ENCODE results near the gene DRG1.

DNA sequence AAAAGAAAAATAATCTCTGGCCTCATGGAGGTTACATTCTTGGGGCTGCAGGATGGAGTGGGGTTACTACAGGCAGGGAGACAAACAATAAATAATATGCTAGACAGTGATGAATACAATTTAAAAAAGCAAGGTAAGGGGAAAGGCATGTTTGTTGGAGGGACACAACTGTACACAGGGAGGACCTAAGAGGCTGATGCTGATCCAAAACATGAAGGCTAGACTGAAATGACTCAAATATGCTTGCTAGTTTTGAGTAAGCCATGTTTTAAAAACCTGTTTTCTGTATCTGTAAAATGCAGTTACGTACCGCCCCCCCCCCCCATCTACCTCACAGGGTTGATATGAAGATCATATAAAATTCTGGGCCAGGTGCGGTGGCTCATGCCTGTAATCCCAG is 46.2 kb downstream of the DRG1 start:
- TF ChIP-seq, protein P1, sequence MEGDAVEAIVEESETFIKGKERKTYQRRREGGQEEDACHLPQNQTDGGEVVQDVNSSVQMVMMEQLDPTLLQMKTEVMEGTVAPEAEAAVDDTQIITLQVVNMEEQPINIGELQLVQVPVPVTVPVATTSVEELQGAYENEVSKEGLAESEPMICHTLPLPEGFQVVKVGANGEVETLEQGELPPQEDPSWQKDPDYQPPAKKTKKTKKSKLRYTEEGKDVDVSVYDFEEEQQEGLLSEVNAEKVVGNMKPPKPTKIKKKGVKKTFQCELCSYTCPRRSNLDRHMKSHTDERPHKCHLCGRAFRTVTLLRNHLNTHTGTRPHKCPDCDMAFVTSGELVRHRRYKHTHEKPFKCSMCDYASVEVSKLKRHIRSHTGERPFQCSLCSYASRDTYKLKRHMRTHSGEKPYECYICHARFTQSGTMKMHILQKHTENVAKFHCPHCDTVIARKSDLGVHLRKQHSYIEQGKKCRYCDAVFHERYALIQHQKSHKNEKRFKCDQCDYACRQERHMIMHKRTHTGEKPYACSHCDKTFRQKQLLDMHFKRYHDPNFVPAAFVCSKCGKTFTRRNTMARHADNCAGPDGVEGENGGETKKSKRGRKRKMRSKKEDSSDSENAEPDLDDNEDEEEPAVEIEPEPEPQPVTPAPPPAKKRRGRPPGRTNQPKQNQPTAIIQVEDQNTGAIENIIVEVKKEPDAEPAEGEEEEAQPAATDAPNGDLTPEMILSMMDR (IDR thresholded peaks at IDR 0.05; ENCODE audit: insufficient read depth, low read length, poor library complexity, severe bottlenecking), result no peak
- no peak for TF ChIP-seq EZH2phosphoT487 (conservative IDR thresholded peaks at IDR 0.05; ENCODE audit: low read length)

Measured in SU-DHL-6 (cell line).